ENCODE measurements around the gene INTS6.

- TF ChIP-seq EZH2phosphoT487 (IDR thresholded peaks at IDR 0.05; ENCODE audit: borderline replicate concordance, low read length) (no peak), CTCF (conservative IDR thresholded peaks at IDR 0.05; ENCODE audit: low read depth, low read length) (no peak)
Observed at GRCh38 chr13:51451134-51451466, 1.7 kb downstream of the INTS6 start.

All from PC-3 (cell line).